Left ventricle myocardium superior (tissue), 1 donor: Measurements from ENCODE around the gene HAUS6. TPM values are rescaled to one million over a fixed set of nuclear protein-coding genes. Genes with fewer than 3 reads are reported as not detected.
"Not testable (repeated sequence)": the region's sequence is repeated elsewhere in the genome, so short reads cannot be mapped to it uniquely, and the experiment has no call there.

Experiments used
- ATAC-seq: fragments of 200-7000 bp; cut with Tn5 transposase; one replicate; pipeline ENCODE4 v1.9.1; 2020; ENCODE audit warnings: mild to moderate bottlenecking, moderate library complexity
- DNase-seq: peaks from one replicate; pipeline ENCODE4 v3.0.0-alpha.2; 2020
- intact Hi-C: fragments of 100-400 bp; cut with micrococcal nuclease; formaldehyde crosslinking; loops from one replicate; pipeline ENCODE4 v1.11.0; 2022
- total RNA-seq: library from RNA; stranded (reverse); fragmentation: NEBNext Ultra II Directional; extraction: Animal tissue kit (Norgen Biotek cat#: 25700); gene quantifications from one replicate; pipeline ENCODE4 v1.2.1, GENCODE V29; 2021
- donor health status: DM: no; HTN: yes; CAD: no; lungs with severe emphysema.

HAUS6 gene
- total RNA-seq, 1 donor from 2014 or later: 5.6 TPM

DNA sequence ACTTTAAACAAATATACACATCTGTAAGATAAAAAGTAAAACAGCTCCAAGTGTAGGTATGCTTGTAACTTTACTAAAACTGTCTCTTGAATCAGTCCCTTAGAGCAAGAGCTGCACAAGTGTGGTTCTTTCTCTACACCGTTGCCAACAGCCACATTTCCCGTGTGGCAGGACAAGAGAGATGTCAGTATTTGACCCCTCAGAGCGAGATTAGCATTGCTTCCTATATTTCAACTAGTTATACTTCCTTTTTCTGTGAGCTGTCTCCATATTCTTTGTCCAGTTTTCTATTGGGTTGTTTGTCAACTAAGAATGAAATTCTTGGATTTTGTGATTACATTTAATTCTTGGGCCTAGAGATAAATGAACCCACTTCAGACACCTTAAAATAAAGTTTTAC lies 16.5 kb upstream of the HAUS6 start:
- DNase-seq (no peak), ATAC-seq (no peak)
- intact Hi-C loops: no loop called here

DNA sequence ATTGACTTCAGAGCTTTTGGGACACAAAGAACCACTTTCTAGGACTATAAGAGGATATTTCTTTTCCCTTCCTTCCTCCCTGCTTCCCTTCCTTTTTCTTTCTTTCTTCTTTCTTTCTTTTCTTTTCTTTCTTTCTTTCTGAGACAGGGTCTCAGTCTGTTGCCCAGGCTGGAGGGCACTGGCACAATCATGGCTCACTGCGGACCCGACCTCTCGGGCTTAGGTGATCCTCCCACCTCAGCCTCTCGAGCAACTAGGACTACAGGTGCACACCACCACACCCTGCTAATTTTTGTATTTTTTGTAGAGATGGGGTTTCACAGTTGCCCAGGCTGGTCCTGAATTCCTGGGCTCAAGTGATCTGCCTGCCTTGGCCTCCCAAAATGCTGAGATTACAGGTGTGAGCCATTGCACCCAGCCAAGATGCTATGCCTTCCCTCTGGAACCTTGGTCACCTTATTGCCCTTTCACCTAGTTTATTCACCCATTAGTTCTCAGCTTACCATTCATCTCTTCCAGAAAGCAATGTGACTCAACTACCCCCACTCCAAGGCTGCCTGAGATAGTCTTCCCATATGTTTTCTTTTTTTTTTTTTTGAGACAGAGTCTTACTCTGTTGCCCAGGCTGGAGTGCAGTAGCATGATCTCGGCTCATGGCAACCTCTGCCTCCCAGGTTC lies 14.5 kb upstream of the HAUS6 start:
- DNase-seq (no peak), ATAC-seq (no peak)
- intact Hi-C loops: no loop called here

DNA sequence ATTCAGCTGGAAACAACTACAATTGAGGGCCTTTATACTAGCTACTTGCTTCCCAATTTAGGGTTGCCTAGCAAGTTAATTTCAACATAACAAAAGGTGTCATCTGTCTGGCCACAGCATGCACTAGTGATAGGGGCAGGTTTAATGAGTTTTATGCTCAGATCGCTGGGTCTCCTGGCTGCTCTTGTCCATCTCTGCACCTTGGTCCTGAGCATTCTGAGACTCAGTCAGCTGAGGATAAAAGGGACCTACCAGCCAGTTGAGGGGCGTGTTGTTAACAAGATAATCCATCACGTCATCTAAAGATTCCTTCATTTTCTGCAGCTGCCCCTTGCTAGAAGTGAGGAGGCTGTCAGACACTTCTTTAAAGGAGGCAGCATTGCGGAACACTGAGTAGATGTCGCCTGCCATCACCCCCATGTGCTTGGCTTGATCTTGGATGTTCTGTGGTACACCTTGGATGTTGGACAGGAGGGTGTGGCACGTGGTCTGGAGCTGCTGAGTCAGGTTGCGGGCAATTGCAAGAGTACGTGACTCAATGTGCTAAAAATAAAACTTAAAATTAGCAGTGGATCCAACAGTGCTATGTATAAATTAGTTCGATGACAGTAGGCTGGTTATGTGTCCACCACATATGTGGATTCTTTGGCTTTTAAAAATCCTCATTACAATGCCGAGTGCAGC lies 13.5 kb upstream of the HAUS6 start:
- intact Hi-C loops: no loop called here
- ATAC-seq (peak; percentile 94), DNase-seq (peak; percentile 71)

DNA sequence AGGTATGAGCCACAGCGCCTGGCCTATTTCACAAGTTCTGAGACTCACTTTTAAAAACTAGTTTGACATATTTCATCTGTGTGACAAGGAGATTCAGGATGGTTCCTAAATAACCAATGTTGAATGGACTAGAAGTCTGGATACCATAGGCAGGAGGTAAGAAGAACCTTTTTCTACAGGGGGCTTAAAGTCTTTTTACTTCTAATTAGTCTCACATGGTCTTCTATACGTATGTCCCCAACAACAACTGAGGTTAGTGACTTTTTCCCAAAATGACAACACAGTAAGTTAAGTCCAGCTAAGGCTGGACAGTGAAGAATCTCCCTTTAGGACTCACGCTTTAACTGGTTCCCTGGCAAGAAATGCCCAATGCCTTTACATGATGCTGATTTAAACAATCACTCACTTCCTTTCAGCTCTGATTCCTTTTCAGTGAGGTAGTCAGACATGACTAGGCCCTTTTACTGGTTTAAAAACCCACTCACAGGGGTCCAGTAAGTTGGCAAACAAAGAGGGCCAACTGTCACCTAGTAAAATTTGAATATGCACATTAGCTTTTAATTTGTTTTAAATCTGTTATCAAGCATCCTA lies 12.1 kb upstream of the HAUS6 start:
- DNase-seq (no peak), ATAC-seq (no peak)
- intact Hi-C loops: no loop called here

DNA sequence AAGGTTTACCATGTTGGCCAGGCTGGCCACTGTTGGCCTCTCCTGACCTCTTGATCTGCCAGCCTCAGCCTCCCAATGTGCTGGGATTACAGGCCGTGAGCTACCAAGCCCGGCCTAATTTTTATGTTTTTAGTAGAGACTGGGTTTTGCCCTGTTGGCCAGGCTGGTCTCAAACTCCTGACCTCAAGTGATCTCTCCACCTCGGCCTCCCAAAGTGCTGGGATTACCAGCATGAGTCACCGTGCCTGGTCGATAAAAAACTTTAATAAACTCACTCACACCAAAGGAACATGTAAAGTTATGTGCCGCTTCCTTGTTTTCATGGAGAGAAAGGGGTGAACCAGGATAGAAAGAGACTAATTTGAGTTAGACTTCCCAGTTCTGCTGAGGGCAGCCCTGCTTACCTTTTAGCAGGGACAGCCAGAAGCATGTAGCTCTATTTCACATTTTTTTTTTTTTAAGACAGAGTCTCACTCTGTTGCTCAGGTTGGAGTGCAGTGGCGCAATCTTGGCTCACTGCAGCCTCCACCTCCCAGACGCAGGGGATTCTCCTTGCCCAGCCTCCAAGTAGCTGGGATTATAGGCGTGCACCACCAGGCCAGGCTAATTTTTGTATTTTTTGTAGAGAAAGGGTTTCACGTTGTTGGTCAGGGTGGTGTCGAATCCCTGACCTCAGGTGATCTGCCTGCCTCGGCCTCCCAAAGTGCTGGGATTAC lies 11.4 kb upstream of the HAUS6 start:
- ATAC-seq: no peak
- intact Hi-C loops: no loop called here
- no peak for DNase-seq

DNA sequence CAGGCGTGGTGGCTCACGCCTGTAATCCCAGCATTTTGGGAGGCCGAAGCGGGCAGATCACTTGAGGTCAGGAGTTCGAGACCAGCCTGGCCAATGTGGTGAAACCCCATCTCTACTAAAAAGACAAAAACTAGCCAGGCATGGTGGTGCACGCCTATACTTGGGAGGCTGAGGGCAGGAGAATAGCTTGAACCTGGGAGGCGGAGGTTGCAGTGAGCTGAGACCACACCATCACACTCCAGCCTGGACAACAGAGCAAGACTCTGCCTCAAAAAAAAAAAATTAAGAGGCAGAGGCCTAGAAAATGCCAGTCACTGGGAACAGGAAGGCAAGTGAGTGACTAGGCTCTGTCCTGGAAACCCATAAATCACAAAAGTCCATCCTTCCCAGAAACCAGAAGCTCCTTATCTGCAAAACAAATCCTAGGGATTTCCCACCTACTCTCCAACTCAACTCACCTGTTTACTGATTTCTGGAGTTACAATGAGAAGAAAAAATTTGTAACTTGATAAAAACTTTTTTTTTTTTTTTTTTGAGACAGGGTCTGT lies 10.4 kb upstream of the HAUS6 start:
- DNase-seq, intact Hi-C loops, ATAC-seq: not testable (repeated sequence)

DNA sequence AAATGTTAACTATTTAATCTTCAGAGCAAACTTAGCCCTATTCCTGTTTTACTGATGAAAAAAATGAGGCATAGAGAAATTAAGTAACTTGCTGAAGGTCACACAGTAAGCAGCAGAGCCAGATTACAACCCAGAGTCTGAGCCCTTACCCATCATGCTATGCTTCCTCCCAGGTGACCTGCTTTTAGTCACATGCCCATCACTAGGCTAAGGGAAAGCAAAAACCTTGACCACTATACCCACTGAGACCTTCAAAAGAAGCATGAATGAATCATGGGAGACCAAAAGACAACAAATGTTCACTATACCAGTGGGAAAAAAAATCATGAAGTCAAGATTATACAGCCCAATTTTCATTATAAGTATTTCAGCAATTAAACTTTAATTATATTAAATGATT lies 5.3 kb upstream of the HAUS6 start:
- ATAC-seq (no peak), DNase-seq (no peak)
- intact Hi-C loops: no loop called here

DNA sequence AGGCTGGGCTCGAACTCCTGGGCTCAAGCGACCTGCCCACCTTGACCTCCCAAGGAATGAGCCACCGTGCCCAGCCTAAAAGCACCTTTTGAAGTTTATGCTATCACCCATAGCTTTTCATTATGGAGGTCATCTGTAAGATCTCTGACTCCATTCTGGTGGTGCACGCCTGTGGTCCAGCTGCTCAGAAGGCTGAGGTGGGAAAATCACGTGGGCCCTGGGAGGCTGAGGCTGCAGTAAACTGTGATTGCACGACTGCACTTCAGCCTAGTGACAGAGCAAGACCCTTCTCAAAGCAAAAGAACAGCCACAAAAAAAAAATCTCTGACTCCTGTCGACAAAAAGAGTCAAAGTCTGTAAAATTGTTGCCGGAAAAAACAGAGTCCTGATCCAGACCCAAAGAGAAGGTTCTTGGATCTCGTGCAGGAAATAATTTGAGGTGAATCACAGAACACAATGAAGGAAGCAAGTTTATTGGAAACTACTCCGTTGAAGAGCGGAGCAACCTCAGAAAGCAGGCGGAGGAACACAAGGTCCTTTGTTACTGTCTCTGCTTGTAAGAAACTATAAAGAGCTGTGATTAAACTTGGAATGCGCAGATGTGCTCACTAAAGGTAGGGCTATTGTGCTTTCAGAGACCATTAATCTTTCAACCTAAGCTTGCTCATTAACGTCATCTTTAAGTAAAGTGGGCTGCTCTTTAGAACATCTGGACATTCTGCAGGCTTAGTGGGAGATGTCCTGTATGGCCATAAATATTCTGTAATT lies 2.0 kb upstream of the HAUS6 start:
- ATAC-seq (no peak), DNase-seq (no peak)
- intact Hi-C loops: no loop called here

DNA sequence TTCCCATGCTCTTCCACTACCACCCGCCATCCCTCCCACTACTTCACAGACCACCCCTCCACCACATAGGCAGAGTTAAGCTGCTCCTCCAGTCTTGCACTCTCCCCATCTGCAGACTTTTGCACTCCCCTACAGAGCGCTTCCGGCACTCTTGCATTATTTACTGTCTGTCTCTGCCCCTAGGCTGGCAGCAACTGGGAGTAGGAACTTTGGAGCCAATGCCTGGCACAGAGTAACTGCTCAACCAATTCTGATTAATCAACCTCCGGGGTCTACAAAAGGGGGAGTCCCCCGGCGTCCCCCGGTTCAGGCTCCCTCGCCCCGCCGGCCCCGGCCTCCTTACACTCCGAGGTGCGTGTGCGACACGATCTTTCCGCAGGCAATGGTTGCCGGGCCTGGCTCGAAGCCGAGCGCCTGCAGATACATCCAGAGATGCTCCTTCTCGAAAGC lies 498 bp downstream of the HAUS6 start:
- intact Hi-C loops: no loop called here
- peak; percentile 58 for DNase-seq
- ATAC-seq: peak; percentile 19

DNA sequence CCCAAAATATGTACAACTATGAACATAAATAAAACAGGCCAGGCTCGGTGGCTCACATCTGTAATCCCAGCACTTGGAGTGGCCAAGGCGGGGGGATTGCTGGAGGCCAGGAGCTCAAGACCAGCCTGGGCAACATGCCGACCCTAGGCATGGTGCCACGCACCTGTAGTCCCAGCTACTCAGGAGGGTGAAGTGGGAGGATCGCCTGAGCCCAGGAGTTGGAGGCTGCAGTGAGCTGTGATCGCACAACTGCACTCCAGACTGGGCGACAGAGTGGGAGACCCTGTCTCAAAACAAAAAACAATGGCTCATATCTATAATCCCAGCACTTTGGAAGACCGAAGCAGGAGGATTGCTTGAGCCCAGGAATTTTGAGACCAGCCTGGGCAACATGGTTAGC lies 1.5 kb downstream of the HAUS6 start:
- ATAC-seq: no peak
- intact Hi-C loops: no loop called here

DNA sequence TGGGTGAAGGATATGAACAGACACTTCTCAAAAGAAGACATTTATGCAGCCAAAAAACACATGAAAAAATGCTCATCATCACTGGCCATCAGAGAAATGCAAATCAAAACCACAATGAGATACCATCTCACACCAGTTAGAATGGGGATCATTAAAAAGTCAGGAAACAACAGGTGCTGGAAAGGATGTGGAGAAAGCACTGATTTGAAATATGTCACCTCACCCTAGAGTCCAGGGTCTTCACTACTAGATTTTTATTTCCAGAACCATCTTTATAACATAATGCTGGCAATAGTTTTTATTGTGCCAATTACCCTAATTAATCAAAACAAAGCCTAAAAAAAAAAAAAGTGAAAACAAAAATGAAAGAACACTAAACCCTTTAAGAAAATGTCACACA lies 5.3 kb downstream of the HAUS6 start:
- intact Hi-C loops: loop anchor here (10.0 kb wide), 1 partner anchor 247 kb away; no protein-coding TSS in a partner anchor
- DNase-seq, ATAC-seq: not testable (repeated sequence)

More for the DNA sequence above, 1.5 kb downstream of the HAUS6 start:
- no peak for DNase-seq

DNA sequence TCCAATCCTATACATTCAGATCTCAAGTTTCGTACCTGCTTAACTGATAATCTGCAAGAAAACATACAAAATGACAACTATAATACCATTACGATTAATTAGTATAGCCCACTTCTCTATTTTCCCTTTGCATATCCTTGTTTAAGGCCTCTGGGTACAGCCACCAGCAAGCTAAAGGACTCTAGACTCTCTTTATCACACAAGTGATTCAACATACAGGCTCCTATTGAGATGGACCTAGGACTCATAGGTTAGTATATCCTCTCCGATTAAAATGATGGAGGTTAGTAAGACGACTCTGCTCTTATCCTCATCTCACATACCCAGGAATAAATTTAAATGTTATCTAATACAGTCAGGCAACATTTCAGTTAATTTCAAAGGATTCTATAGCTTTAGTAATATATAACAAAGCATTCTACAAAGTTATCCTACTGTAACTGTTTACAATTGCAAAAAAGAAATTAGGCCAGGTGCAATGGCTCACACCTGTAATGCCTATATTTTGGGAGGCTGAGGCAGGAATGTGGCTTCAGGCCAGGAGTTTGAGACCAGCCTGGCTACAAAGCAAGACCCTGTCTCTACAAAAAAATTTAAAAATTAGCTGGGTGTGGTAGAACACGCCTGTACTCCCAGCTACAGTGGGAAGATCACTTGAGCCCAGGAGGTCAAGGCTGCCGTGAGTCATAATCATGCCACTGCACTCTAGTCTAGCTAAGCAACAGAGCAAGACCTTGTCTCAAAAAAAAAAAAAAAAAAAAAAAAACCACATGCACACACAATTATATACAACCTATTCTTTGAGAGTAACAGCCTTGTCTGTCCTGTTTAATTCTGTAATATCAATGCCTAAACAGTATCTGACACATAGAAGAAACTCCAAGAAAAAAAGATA lies 15.4 kb downstream of the HAUS6 start:
- no peak for DNase-seq
- intact Hi-C loops: no loop called here
- no peak for ATAC-seq

DNA sequence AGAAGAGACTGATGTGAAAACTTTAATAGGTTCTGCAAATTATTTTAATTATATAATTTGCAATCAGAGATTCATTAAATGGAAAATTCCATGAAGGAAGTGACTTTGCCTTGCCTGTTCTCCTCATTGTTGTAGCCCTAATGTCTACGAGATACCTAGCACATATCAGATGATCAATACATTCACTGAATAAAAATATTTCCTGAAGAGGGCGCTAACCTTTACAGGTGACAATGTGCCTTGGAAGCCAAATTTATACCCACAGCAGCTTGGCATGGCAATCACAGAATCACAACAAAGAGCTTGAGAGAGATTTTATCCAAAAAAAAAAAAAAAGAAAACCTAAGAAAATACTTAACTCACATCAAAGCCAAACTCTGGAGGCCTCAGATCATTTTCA lies 17.4 kb downstream of the HAUS6 start:
- DNase-seq: no peak
- intact Hi-C loops: no loop called here
- ATAC-seq: no peak

DNA sequence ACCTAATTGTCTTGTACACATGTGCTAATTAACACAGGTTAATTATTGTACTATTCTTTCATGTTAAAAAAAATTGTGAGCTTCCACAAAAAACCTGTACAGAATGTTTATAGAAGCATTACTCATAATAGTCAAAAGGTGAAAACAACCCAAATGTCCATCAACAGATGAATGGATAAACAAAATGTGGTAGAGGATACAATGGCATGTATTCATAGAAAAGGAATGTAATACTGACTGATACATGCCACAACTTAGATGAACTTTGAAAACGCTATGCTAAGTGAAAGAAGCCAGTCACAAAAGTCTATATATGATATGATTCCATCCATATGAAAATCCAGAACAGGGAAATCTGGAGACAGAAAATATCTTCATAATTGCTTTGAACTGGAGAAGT lies 27.9 kb downstream of the HAUS6 start:
- intact Hi-C loops: no loop called here
- no peak for ATAC-seq
- no peak for DNase-seq

DNA sequence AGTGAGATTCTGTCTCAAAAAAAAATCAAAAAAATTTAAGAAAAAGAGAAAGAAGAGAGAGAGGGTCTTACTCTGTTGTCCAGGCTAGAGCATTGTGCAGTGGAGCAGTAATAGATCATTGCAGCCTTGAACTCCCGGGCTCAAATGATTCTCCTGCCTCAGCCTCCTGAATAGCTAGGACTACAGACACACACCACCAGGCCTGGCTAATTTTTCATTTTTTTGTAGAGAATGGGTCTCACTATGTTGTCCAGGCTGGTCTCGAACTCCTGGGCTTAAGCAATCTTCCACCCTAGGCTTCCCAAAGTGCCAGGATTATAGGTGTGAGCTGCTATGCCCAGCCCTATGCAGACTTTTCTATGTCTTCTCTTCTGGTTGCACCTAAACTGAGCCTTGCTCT lies 28.5 kb downstream of the HAUS6 start:
- DNase-seq: no peak
- intact Hi-C loops: no loop called here
- ATAC-seq: no peak

DNA sequence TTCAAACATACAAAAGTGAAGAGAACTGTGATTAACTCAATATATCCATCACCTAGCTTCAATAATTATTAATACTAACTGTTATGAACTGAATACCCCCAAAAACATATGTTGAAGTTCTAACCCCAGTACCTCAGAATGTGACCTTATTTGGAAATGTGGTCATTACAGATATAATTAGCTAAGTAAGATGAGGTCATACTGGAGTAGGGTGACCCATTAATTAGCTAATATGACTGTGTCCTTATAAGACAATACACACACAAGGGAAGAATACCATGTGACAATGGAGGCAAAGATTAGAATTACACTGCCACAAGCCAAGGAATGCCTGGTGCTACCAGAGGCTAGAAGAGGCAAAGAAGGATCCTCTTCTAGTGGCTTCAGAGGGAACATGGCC lies 45.7 kb downstream of the HAUS6 start:
- intact Hi-C loops: no loop called here
- ATAC-seq: no peak
- DNase-seq: no peak

DNA sequence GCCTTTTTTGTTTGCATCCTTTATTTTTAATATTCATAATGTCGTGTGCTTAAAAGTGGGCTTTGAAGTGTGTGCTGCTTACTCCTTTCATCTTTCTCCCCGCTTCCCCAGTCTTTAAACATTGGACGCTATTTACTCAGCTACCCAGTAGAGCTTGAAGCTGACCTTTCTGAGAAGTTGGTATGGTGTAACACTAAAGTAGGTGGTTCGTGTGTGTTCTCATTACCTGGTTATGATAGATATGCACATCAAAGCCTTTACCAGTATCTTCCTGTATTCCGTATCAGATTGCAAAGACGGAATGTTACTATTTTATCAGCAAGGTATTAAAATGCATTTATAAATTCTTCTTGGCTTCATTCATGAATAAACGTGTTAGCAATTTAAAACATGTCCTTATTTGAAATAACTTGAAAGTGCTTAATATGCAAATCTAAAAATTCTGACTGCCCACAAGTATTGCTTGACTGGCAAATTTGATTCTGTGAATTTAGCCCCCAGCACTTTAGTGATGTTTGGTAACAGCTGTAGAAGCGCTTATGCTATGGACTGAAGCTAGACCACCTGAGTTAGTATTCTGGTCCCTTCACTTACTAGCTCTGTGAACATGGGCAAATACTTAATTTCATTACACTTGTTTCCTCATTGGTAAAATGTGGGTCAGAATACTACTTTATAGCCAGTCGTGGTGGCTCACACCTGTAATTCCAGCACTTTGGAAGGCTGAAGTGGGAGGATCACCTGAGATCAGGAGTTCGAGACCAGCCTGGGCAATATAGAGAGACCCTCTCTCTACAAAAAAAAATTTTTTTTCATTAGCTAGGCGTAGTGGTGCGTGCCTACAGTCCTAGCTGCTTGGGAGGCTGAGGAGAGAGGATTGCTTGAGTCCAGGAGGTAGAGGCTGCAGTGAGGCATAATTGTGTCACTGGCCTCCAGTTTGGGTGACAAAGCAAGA lies 51.8 kb downstream of the HAUS6 start:
- no peak for DNase-seq
- ATAC-seq: no peak
- intact Hi-C loops: loop anchor here (2.0 kb wide), 1 partner anchor 38 kb away; no protein-coding TSS in a partner anchor
